ENCODE results near the gene HIPK3. TPM values are rescaled to one million over a fixed set of nuclear protein-coding genes. Genes with fewer than 3 reads are reported as not detected.

The HIPK3 gene
- total and polyA plus RNA-seq, 9 of the 15 experiments (the other 6 are each of a cell fraction or from before 2014, with no cell fraction given): 2.3 to 19.6 (median 7.5) TPM

GRCh38 chr11:33325451-33325850 lies 68.3 kb downstream of the HIPK3 start:
- intact Hi-C loops (cut with micrococcal nuclease) (loop anchor here (5.0 to 10.0 kb wide), 3 partner anchors 233 to 511 kb away; no protein-coding TSS in a partner anchor), in situ Hi-C loops (cut with MboI) (loop anchor here (5.0 to 25.0 kb wide), 2 partner anchors 158 to 363 kb away; no protein-coding TSS in a partner anchor)
- Histone ChIP-seq H3K9ac (ENCODE audit: insufficient read depth in 1 of 2, low read depth in 2 of 2, low read length in 2 of 2) (no peak overlapping the region), H3K4me2 (ENCODE audit: insufficient read depth, low read length) (no peak overlapping the region), H4K20me1 (replicated peaks; ENCODE audit: control insufficient read depth, insufficient read depth, low read length) (peaks cover 9% of the 10 kb centered on the region), H3K79me2 (ENCODE audit: control insufficient read depth, insufficient read depth, low read length) (peaks cover 31% of the 10 kb centered on the region), H3K36me3 (ENCODE audit: control insufficient read depth, insufficient read depth, low read length) (0 out of 3 replicates have a peak, but pooled peaks cover 3% of the 10 kb centered on the region), H3K9me3 (replicated peaks; ENCODE audit: control insufficient read depth, insufficient read depth, low read depth, low read length) (no peaks in the 10 kb centered on the region), H3K9me1 (ENCODE audit: control insufficient read depth, insufficient read depth, low read length) (no peaks in the 10 kb centered on the region), H2AFZ (ENCODE audit: low read depth, low read length) (no peak overlapping the region), H3K4me1 (replicated peaks in 1 of 2; ENCODE audit: control insufficient read depth in 2 of 2, insufficient read depth in 2 of 2, low read length in 2 of 2) (peaks cover 5 to 12% of the 10 kb centered on the region in 2 experiments; a peak in 4 of 5 replicates), H3K27me3 (ENCODE audit: control insufficient read depth in 2 of 2, insufficient read depth in 2 of 2, low read length in 2 of 2) (no peaks in the 10 kb centered on the region), H3K27ac (ENCODE audit: extremely low read depth, low read depth, low read length) (no peak overlapping the region), H3K4me3 (no peak overlapping the region)
- WGBS (ENCODE audit: insufficient coverage, low coverage, missing lambda C conversion rate): 81% methylated on average over 5 of the region's 5 CpGs
- ATAC-seq (no peak), DNase-seq (ENCODE audit: extremely low read depth in 1 of 4, low spot score in 3 of 4) (no peak), FAIRE-seq (no peak)
- TF ChIP-seq KHSRP (IDR thresholded peaks at IDR 0.05) (no peak), MCM2 (IDR thresholded peaks at IDR 0.05; ENCODE audit: low read depth) (no peak)
- no TSS peak for BruUV-seq (replicated peaks)
- POLR2A ChIA-PET: no interaction called here
- CTCF ChIA-PET (ENCODE audit: low intra/inter-chr PET ratio): no interaction called here

- CTCF ChIA-PET (ENCODE audit: low intra/inter-chr PET ratio): interaction anchor here (0.6 to 3.2 kb wide), 3 partner anchors 71 to 1006 kb away, joined by 3 to 27 read pairs (median 3); no protein-coding TSS in a partner anchor
- ATAC-seq (peak; percentile 96), FAIRE-seq (peak; percentile 93), DNase-seq (ENCODE audit: extremely low read depth in 1 of 4, low spot score in 3 of 4) (peak; percentile 26 to 74 (median 40))
- Histone ChIP-seq H3K36me3 (ENCODE audit: control insufficient read depth, insufficient read depth, low read length) (0 out of 3 replicates have a peak, but pooled peaks cover 3% of the 10 kb centered on the region), H3K4me3 (no peak overlapping the region), H3K4me1 (replicated peaks in 1 of 2; ENCODE audit: control insufficient read depth in 2 of 2, insufficient read depth in 2 of 2, low read length in 2 of 2) (no peaks in the 10 kb centered on the region), H3K27me3 (ENCODE audit: control insufficient read depth in 2 of 2, insufficient read depth in 2 of 2, low read length in 2 of 2) (no peaks in the 10 kb centered on the region), H3K9me3 (replicated peaks; ENCODE audit: control insufficient read depth, insufficient read depth, low read depth, low read length) (no peaks in the 10 kb centered on the region), H3K27ac (ENCODE audit: extremely low read depth, low read depth, low read length) (no peak overlapping the region), H3K9ac (ENCODE audit: insufficient read depth in 1 of 2, low read depth in 2 of 2, low read length in 2 of 2) (no peak overlapping the region), H3K79me2 (ENCODE audit: control insufficient read depth, insufficient read depth, low read length) (peaks cover 16% of the 10 kb centered on the region; the same call in 2 of the 3 replicates), H3K4me2 (ENCODE audit: insufficient read depth, low read length) (no peak overlapping the region), H2AFZ (ENCODE audit: low read depth, low read length) (no peak overlapping the region), H3K9me1 (ENCODE audit: control insufficient read depth, insufficient read depth, low read length) (peaks cover under 1% of the 10 kb centered on the region), H4K20me1 (replicated peaks; ENCODE audit: control insufficient read depth, insufficient read depth, low read length) (no peaks in the 10 kb centered on the region)
- in situ Hi-C loops (cut with MboI) (loop anchor here (5.0 to 25.0 kb wide), 2 partner anchors 163 to 368 kb away; no protein-coding TSS in a partner anchor), intact Hi-C loops (cut with micrococcal nuclease) (loop anchor here (1.0 to 10.0 kb wide), 4 partner anchors 164 to 515 kb away; no protein-coding TSS in a partner anchor)
- 1% methylated on average over 4 of the region's 4 CpGs for WGBS (ENCODE audit: insufficient coverage, low coverage, missing lambda C conversion rate)
- POLR2A ChIA-PET: interaction anchor here (0.6 to 2.0 kb wide), 4 partner anchors 10 to 209 kb away, joined by 3 to 9 read pairs (median 5); partner anchors contain the start of gene CSTF3
- no TSS peak for BruUV-seq (replicated peaks)
- TF ChIP-seq LEF1 (IDR thresholded peaks at IDR 0.05) (no peak), TEAD4 (IDR thresholded peaks at IDR 0.05; ENCODE audit: low read length) (0 out of 2 replicates have a peak, but pooled peaks have one; percentile 10), TEAD4 (CRISPR knock-in tag; IDR thresholded peaks at IDR 0.05; ENCODE audit: borderline replicate concordance) (no peak), CC2D1A (IDR thresholded peaks at IDR 0.05) (no peak; the same call in 1 of the 2 replicates), GABPB1 (CRISPR knock-in tag; IDR thresholded peaks at IDR 0.05) (no peak), ADNP (tag; IDR thresholded peaks at IDR 0.05) (no peak), HMG20A (CRISPR knock-in tag; conservative IDR thresholded peaks at IDR 0.05) (no peak), NELFE (IDR thresholded peaks at IDR 0.05; ENCODE audit: insufficient read depth, insufficient read length) (no peak), RB1 (IDR thresholded peaks at IDR 0.05; ENCODE audit: low read depth) (peak; percentile 51; the same call in 1 of the 2 replicates)
- TF ChIP-seq, protein P1, sequence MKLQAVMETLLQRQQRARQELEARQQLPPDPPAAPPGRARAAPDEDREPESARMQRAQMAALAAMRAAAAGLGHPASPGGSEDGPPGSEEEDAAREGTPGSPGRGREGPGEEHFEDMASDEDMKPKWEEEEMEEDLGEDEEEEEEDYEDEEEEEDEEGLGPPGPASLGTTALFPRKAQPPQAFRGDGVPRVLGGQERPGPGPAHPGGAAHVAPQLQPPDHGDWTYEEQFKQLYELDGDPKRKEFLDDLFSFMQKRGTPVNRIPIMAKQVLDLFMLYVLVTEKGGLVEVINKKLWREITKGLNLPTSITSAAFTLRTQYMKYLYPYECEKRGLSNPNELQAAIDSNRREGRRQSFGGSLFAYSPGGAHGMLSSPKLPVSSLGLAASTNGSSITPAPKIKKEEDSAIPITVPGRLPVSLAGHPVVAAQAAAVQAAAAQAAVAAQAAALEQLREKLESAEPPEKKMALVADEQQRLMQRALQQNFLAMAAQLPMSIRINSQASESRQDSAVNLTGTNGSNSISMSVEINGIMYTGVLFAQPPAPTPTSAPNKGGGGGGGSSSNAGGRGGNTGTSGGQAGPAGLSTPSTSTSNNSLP (IDR thresholded peaks at IDR 0.05; ENCODE audit: borderline replicate concordance, low read depth, low read length): peak; percentile 91
These were observed 72.6 kb downstream of the HIPK3 start for GRCh38 chr11:33329705-33330329.
